GM12878 (cell line): ENCODE data around the gene CALY. TPM values are rescaled to one million over a fixed set of nuclear protein-coding genes. Genes with fewer than 3 reads are reported as not detected.

Source experiments
- ATAC-seq: fragments of 200-7000 bp; cut with Tn5 transposase; 3 replicates; pipeline ENCODE4 v1.9.1; 2020; ENCODE audit warnings: mild to moderate bottlenecking, moderate library complexity
- BruUV-seq: library from RNA; stranded (reverse); fragments of 400-500 nt; replicated peaks from 2 replicates; lab custom pipeline; 2021; lab: Mats Ljungman, UMichigan
- CTCF ChIA-PET: fragments of 300-600 bp; sonication (Branson Sonifier 250); formaldehyde crosslinking; extraction: SDS; loops from one replicate; lab custom pipeline; 2021; ENCODE audit warnings: inconsistent platforms; lab: Yijun Ruan, JAX
- POLR2A ChIA-PET: fragments of 350-600 bp; formaldehyde crosslinking; extraction: SDS; loops from one replicate; lab custom pipeline; 2021; ENCODE audit warnings: inconsistent platforms; lab: Charles Lee
- RAD21 ChIA-PET: fragments of 300-600 bp; sonication (Branson Sonifier 250); formaldehyde crosslinking; loops from one replicate; lab custom pipeline; 2023; ENCODE audit warnings: antibody characterized with exemption; ENCODE audit not compliant: unreplicated experiment; lab: Charles Lee
- SMC1A ChIA-PET: fragments of 300-600 bp; sonication (Branson Sonifier 250); formaldehyde crosslinking; loops from one replicate; lab custom pipeline; 2023; ENCODE audit not compliant: unreplicated experiment, uncharacterized antibody; lab: Charles Lee
- DNase-seq: peaks from one replicate; pipeline ENCODE4 v3.0.0-alpha.2; 2011; ENCODE audit warnings: low read depth, low spot score
- FAIRE-seq: peaks from 3 replicates; lab custom pipeline; 2011; peaks lifted over from hg19 to GRCh38; lab: Jason Lieb, UNC
- H2AFZ ChIP-seq: 2 replicates; pipeline ENCODE4 v1.6.0; 2011; ENCODE audit warnings: low read depth, low read length, control low read depth; ENCODE audit not compliant: control insufficient read depth
- H3K27ac ChIP-seq: 2 replicates; pipeline ENCODE4 v1.5.1; 2011; ENCODE audit warnings: control low read depth; ENCODE audit not compliant: control insufficient read depth, insufficient read depth
- H3K27me3 ChIP-seq, 2 experiments: replicated peaks in 1 of 2; 2 replicates each; pipeline versions ENCODE4 v1.6.0 to v1.6.1; 2011; ENCODE audit warnings: low read length in 1 of 2; ENCODE audit not compliant: control insufficient read depth in 2 of 2, insufficient read depth in 2 of 2
- H3K36me3 ChIP-seq, 2 experiments: 2 replicates each; pipeline ENCODE4 v1.5.1; 2011; ENCODE audit warnings: low read length in 1 of 2; ENCODE audit not compliant: control insufficient read depth in 2 of 2, insufficient read depth in 2 of 2
- H3K4me1 ChIP-seq: 2 replicates; pipeline ENCODE4 v1.6.1; 2011; ENCODE audit warnings: mild to moderate bottlenecking, low read length, moderate library complexity, mixed read lengths; ENCODE audit not compliant: control insufficient read depth, insufficient read depth
- H3K4me2 ChIP-seq: 2 replicates; pipeline ENCODE4 v1.6.0; 2011; ENCODE audit warnings: control low read depth; ENCODE audit not compliant: control insufficient read depth, insufficient read depth
- H3K4me3 ChIP-seq: fragments of 200-600 bp; sonication (generic); 2 replicates; pipeline ENCODE4 v1.5.1; 2016
- H3K79me2 ChIP-seq: 2 replicates; pipeline ENCODE4 v1.6.0; 2011; ENCODE audit warnings: low read length; ENCODE audit not compliant: control insufficient read depth, insufficient read depth
- H3K9ac ChIP-seq: 2 replicates; pipeline ENCODE4 v1.8.0; 2011; ENCODE audit warnings: low read length, control low read depth, mixed read lengths; ENCODE audit not compliant: control insufficient read depth, insufficient read depth
- H3K9me3 ChIP-seq: replicated peaks from 3 replicates; pipeline ENCODE4 v1.5.1; 2011; ENCODE audit warnings: mild to moderate bottlenecking, low read length; ENCODE audit not compliant: control insufficient read depth, insufficient read depth
- H4K20me1 ChIP-seq: 2 replicates; pipeline ENCODE4 v1.6.0; 2011; ENCODE audit not compliant: control insufficient read depth, insufficient read depth
- BACH1 ChIP-seq: fragments of 450-650 bp; IDR thresholded peaks from 2 replicates; pipeline ENCODE4 v1.6.1; 2017; ENCODE audit warnings: mild to moderate bottlenecking, borderline replicate concordance
- CREB1 ChIP-seq: IDR thresholded peaks from 2 replicates; pipeline ENCODE4 v1.6.1; 2012; ENCODE audit warnings: low read depth, mild to moderate bottlenecking, inconsistent platforms
- E2F8 ChIP-seq: fragments of 450-650 bp; IDR thresholded peaks from 2 replicates; pipeline ENCODE4 v1.6.1; 2018; ENCODE audit warnings: mild to moderate bottlenecking, low read depth, moderate library complexity; ENCODE audit not compliant: partially characterized antibody
- EP300 ChIP-seq, 2 experiments: fragments of 150-350 bp in 1 of 2; IDR thresholded peaks; 2 replicates each; pipeline ENCODE4 v1.6.1; 2011 to 2012; ENCODE audit warnings: low read depth in 2 of 2, low read length in 2 of 2, borderline replicate concordance in 1 of 2, improper control_type of control experiment in 1 of 2, inconsistent platforms in 1 of 2; ENCODE audit not compliant: control insufficient read depth in 1 of 2
- KAT2A ChIP-seq: conservative IDR thresholded peaks from 2 replicates; pipeline ENCODE4 v1.6.1; 2011; ENCODE audit warnings: low read depth, low read length; ENCODE audit not compliant: control insufficient read depth
- KLF5 ChIP-seq: fragments of 450-650 bp; IDR thresholded peaks from 2 replicates; pipeline ENCODE4 v1.6.1; 2014; ENCODE audit warnings: mild to moderate bottlenecking; ENCODE audit not compliant: partially characterized antibody
- MXI1 ChIP-seq: fragments of 150-350 bp; IDR thresholded peaks from 2 replicates; pipeline ENCODE4 v1.6.1; 2011; ENCODE audit warnings: low read depth, mild to moderate bottlenecking, inconsistent platforms, low read length, improper control_type of control experiment
- NR2F1 ChIP-seq: fragments of 450-650 bp; conservative IDR thresholded peaks from 2 replicates; pipeline ENCODE4 v1.6.1; 2017; ENCODE audit warnings: mild to moderate bottlenecking
- PBX3 ChIP-seq: IDR thresholded peaks from 2 replicates; pipeline ENCODE4 v1.6.1; 2011; ENCODE audit warnings: mild to moderate bottlenecking, low read depth, low read length, moderate library complexity; ENCODE audit not compliant: insufficient replicate concordance
- POU2F2 ChIP-seq: IDR thresholded peaks from 3 replicates; pipeline ENCODE4 v1.6.1; 2011; ENCODE audit warnings: low read depth, mild to moderate bottlenecking, low read length, borderline replicate concordance
- RCOR1 ChIP-seq: conservative IDR thresholded peaks from 2 replicates; pipeline ENCODE4 v1.6.1; 2012; ENCODE audit warnings: low read depth, low read length, improper control_type of control experiment
- RUNX3 ChIP-seq: IDR thresholded peaks from 2 replicates; pipeline ENCODE4 v1.6.1; 2012; ENCODE audit warnings: low read length, inconsistent platforms
- SIN3A ChIP-seq: IDR thresholded peaks from 2 replicates; pipeline ENCODE4 v1.6.1; 2012; ENCODE audit warnings: low read depth, low read length, improper control_type of control experiment
- SMARCA5 ChIP-seq: fragments of 450-650 bp; IDR thresholded peaks from 2 replicates; pipeline ENCODE4 v1.6.1; 2017; ENCODE audit warnings: mild to moderate bottlenecking
- SP1 ChIP-seq: IDR thresholded peaks from one replicate; pipeline ENCODE4 v1.6.1; 2011; ENCODE audit warnings: low read depth, low read length
- SREBF2 ChIP-seq: IDR thresholded peaks from 2 replicates; pipeline ENCODE4 v1.6.1; 2012; ENCODE audit warnings: mild to moderate bottlenecking, low read length
- ZNF217 ChIP-seq: fragments of 450-650 bp; IDR thresholded peaks from 2 replicates; pipeline ENCODE4 v1.6.1; 2017; ENCODE audit warnings: antibody characterized with exemption, mild to moderate bottlenecking
- ZNF24 ChIP-seq: fragments of 450-650 bp; IDR thresholded peaks from 2 replicates; pipeline ENCODE4 v1.6.1; 2017; ENCODE audit warnings: antibody characterized with exemption, mild to moderate bottlenecking
- whole genome bisulfite sequencing: methylation state at CpG from one replicate; pipeline ENCODE4 v1.1.6; 2016; ENCODE audit warnings: low lambda C conversion rate; ENCODE audit not compliant: insufficient replicate concordance, insufficient coverage; ENCODE audit errors: missing lambda C conversion rate; 5-methylcytosine and 5-hydroxymethylcytosine counted together
- in situ Hi-C: fragments of 300-500 bp; cut with MboI; formaldehyde crosslinking; loops from 9 replicates; pipeline ENCODE4 v1.14.3; 2018; ENCODE audit warnings: mixed read lengths
- intact Hi-C: fragments of 100-400 bp; cut with micrococcal nuclease; formaldehyde crosslinking; loops from one replicate; pipeline ENCODE4 v1.14.2; 2022; ENCODE audit not compliant: unreplicated experiment
- polyA plus RNA-seq, 11 experiments: library from polyadenylated mRNA; depleted of rRNA in 4 of 11; unstranded in 6 of 11; stranded (reverse) in 5 of 11; fragments of >200 nt; fragmentation: Nextera tagmentation in 4 of 11; fragmentation: Illumina TruSeq in 1 of 11; extraction: Ambion mirVana in 4 of 11; extraction: Trizol in 1 of 11; gene quantifications; 1 replicate in 1 of 11; 2 replicates in 10 of 11; pipeline versions ENCODE4 v1.2.1 to v1.2.3, GENCODE V29; 2011 to 2016; ENCODE audit warnings: inconsistent platforms in 2 of 11, missing spikeins in 2 of 11, low read depth in 1 of 11
- total RNA-seq, 4 experiments: library from RNA; depleted of rRNA in 3 of 4; stranded (reverse); fragments of >200 nt in 3 of 4; fragmentation: Illumina TruSeq in 1 of 4; extraction: Trizol in 1 of 4; gene quantifications; 2 replicates each; pipeline versions ENCODE4 v1.2.1 to v1.2.3, GENCODE V29; 2013 to 2021

The CALY gene
- total and polyA plus RNA-seq, 10 of the 15 experiments (the other 5 are each of a cell fraction or from before 2014, with no cell fraction given): 0.07 TPM; not detected in 9

- H3K9ac ChIP-seq: peak overlapping the region; percentile 63
- CTCF ChIA-PET: interaction anchor here (1.5 kb wide), 1 partner anchor 11 kb away, joined by 4 read pairs; no protein-coding TSS in a partner anchor
- SMC1A ChIA-PET: interaction anchor here (1.3 to 2.3 kb wide), 3 partner anchors 10 to 17 kb away, joined by 3 to 11 read pairs (median 5); no protein-coding TSS in a partner anchor
- intact Hi-C loops: loop anchor here (1.0 kb wide), 1 partner anchor 11 kb away; no protein-coding TSS in a partner anchor
- no peaks in the 10 kb centered on the region for H3K27me3 ChIP-seq
- DNase-seq: no peak
- peaks cover 13% of the 10 kb centered on the region for H3K4me1 ChIP-seq
- peak overlapping the region; percentile 98 for H3K4me2 ChIP-seq
- RAD21 ChIA-PET: interaction anchor here (0.8 to 3.8 kb wide), 4 partner anchors 9 to 23 kb away, joined by 4 to 13 read pairs (median 6); no protein-coding TSS in a partner anchor
- peak overlapping the region; percentile 90 for H2AFZ ChIP-seq
- peak; percentile 72 for FAIRE-seq
- no peaks in the 10 kb centered on the region for H3K36me3 ChIP-seq
- POLR2A ChIA-PET: interaction anchor here (0.6 to 3.1 kb wide), 5 partner anchors 10 to 101 kb away, joined by 3 to 31 read pairs (median 5); partner anchors contain the start of gene FUOM
- peak; percentile 73 for ATAC-seq
- peak overlapping the region; percentile 69 for H3K4me3 ChIP-seq
- in situ Hi-C loops: no loop called here
- no peaks in the 10 kb centered on the region for H4K20me1 ChIP-seq
- no TSS peak for BruUV-seq
- no peak overlapping the region for H3K27ac ChIP-seq
- no peaks in the 10 kb centered on the region for H3K9me3 ChIP-seq
- peaks cover 3% of the 10 kb centered on the region; the same call in 1 of the 2 replicates for H3K79me2 ChIP-seq
- WGBS: 3% methylated on average over 65 of the region's 90 CpGs
- TF ChIP-seq POU2F2 (no peak), BACH1 (peak; percentile 67), SP1 (no peak), SREBF2 (no peak), RCOR1 (no peak), CREB1 (no peak), SIN3A (0 out of 2 replicates have a peak, but pooled peaks have one; percentile 10), ZNF24 (no peak), PBX3 (no peak), KLF5 (no peak), NR2F1 (peak; percentile 84), E2F8 (no peak), RUNX3 (no peak), KAT2A (no peak), ZNF217 (no peak), EP300 (IDR thresholded peaks at IDR 0.05; ENCODE audit: borderline replicate concordance in 1 of 2, control insufficient read depth in 1 of 2, low read depth in 2 of 2, low read length in 2 of 2) (no peak), MXI1 (peak; percentile 27; the same call in 1 of the 2 replicates), SMARCA5 (peak; percentile 53)
These were observed 41.8 kb upstream of the CALY start for GRCh38 chr10:133378251-133379096.
